ENCODE measurements around the gene MFRP.

DNA sequence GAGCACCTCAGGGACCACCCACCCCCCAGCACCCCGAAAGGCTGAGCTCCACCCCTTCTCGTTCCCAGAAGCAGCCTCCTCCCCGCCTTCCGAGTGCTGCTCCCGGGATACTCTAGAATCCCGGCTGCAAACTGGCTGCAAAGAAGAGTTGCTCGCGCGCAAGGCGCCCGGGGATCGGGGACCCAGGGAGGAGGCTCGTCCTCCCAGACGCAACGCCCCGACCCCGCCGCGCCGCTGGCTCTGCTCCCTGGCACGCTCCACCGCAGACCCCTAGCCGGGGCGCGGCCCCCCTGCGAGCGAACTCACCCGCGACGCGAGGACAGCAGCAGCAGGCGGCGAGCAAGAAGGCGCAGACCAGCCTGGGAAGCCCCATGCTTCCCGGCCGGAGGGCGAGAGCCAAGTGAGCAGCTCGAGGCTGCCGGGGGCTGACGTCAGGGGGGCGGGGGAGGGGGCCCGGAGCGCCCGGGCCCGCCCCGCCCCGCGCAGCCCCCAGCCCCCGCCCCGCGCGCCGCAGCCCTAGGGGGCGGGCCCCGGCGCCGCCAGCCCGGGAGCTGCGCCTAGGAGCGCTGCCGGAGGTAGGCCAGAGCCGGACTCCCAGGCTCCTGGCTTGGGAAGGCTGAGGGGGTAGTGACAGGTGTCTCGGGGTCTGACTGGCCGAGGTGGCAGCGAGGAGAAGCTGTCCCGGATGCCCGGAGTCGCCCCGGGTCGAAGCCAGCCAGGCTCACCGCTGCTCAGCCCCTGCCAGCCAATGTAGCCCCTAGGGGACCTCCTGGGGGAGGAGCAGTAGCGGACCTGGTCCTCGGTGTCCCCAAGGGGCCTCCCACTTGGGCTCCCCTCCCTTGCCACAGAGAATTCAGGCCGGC is 29.5 kb downstream of the MFRP start, which contains the start of gene MCAM:
- TF ChIP-seq, protein P1, sequence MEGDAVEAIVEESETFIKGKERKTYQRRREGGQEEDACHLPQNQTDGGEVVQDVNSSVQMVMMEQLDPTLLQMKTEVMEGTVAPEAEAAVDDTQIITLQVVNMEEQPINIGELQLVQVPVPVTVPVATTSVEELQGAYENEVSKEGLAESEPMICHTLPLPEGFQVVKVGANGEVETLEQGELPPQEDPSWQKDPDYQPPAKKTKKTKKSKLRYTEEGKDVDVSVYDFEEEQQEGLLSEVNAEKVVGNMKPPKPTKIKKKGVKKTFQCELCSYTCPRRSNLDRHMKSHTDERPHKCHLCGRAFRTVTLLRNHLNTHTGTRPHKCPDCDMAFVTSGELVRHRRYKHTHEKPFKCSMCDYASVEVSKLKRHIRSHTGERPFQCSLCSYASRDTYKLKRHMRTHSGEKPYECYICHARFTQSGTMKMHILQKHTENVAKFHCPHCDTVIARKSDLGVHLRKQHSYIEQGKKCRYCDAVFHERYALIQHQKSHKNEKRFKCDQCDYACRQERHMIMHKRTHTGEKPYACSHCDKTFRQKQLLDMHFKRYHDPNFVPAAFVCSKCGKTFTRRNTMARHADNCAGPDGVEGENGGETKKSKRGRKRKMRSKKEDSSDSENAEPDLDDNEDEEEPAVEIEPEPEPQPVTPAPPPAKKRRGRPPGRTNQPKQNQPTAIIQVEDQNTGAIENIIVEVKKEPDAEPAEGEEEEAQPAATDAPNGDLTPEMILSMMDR (IDR thresholded peaks at IDR 0.05): no peak
- TF ChIP-seq POLR2A (IDR thresholded peaks at IDR 0.05): peak in 1 of 2 donors; percentile 23
